ENCODE data around the gene ERGIC1. TPM values are rescaled to one million over a fixed set of nuclear protein-coding genes. Genes with fewer than 3 reads are reported as not detected.

Gene ERGIC1
- total RNA-seq, 1 experiment from 2014 or later: 28.7 TPM

- DNase-seq (ENCODE audit: low spot score): no peak
- in situ Hi-C loops (cut with HindIII; ENCODE audit: low sequenced_read_pairs): no loop called here
These were observed 115.4 kb downstream of the ERGIC1 start for GRCh38 chr5:172949426-172949825.

GRCh38 chr5:172950176-172950965, 116.3 kb downstream of the ERGIC1 start:
- no peak for DNase-seq (ENCODE audit: low spot score)
- in situ Hi-C loops (cut with HindIII; ENCODE audit: low sequenced_read_pairs): no loop called here

- in situ Hi-C loops (cut with HindIII; ENCODE audit: low sequenced_read_pairs): no loop called here
- DNase-seq (ENCODE audit: low spot score): no peak
These were observed 117.5 kb downstream of the ERGIC1 start for GRCh38 chr5:172951371-172952033.

- no peak for DNase-seq (ENCODE audit: low spot score)
- in situ Hi-C loops (cut with HindIII; ENCODE audit: low sequenced_read_pairs): no loop called here
These were observed 118.0 kb downstream of the ERGIC1 start for GRCh38 chr5:172952034-172952511.

GRCh38 chr5:172953776-172954675, 120.0 kb downstream of the ERGIC1 start:
- in situ Hi-C loops (cut with HindIII; ENCODE audit: low sequenced_read_pairs): no loop called here
- no peak for DNase-seq (ENCODE audit: low spot score)

GRCh38 chr5:172954751-172955159, 120.7 kb downstream of the ERGIC1 start:
- in situ Hi-C loops (cut with HindIII; ENCODE audit: low sequenced_read_pairs): no loop called here
- DNase-seq (ENCODE audit: low spot score): no peak

GRCh38 chr5:172956228-172956627, 122.2 kb downstream of the ERGIC1 start:
- in situ Hi-C loops (cut with HindIII; ENCODE audit: low sequenced_read_pairs): no loop called here
- DNase-seq (ENCODE audit: low spot score): no peak

GRCh38 chr5:172956936-172957335, 122.9 kb downstream of the ERGIC1 start:
- in situ Hi-C loops (cut with HindIII; ENCODE audit: low sequenced_read_pairs): no loop called here
- DNase-seq (ENCODE audit: low spot score): no peak

- no peak for DNase-seq (ENCODE audit: low spot score)
- in situ Hi-C loops (cut with HindIII; ENCODE audit: low sequenced_read_pairs): no loop called here
These were observed 123.4 kb downstream of the ERGIC1 start for GRCh38 chr5:172957458-172957857.

- in situ Hi-C loops (cut with HindIII; ENCODE audit: low sequenced_read_pairs): no loop called here
- peak; percentile 57 for DNase-seq (ENCODE audit: low spot score)
These were observed 124.4 kb downstream of the ERGIC1 start for GRCh38 chr5:172958331-172959046.

- in situ Hi-C loops (cut with HindIII; ENCODE audit: low sequenced_read_pairs): no loop called here
These were observed 126.1 kb downstream of the ERGIC1 start for GRCh38 chr5:172959824-172960799.

GRCh38 chr5:172969921-172970320, 135.9 kb downstream of the ERGIC1 start:
- in situ Hi-C loops (cut with HindIII; ENCODE audit: low sequenced_read_pairs): no loop called here
- DNase-seq (ENCODE audit: low spot score): no peak

More at GRCh38 chr5:172959824-172960799, 126.1 kb downstream of the ERGIC1 start:
- no peak for DNase-seq (ENCODE audit: low spot score)

GRCh38 chr5:172971482-172971881, 137.4 kb downstream of the ERGIC1 start:
- DNase-seq (ENCODE audit: low spot score): no peak
- in situ Hi-C loops (cut with HindIII; ENCODE audit: low sequenced_read_pairs): no loop called here

- in situ Hi-C loops (cut with HindIII; ENCODE audit: low sequenced_read_pairs): no loop called here
These were observed 138.5 kb downstream of the ERGIC1 start for GRCh38 chr5:172972552-172972951.

GRCh38 chr5:172973127-172973916, 139.3 kb downstream of the ERGIC1 start:
- in situ Hi-C loops (cut with HindIII; ENCODE audit: low sequenced_read_pairs): no loop called here
- DNase-seq (ENCODE audit: low spot score): no peak

More at GRCh38 chr5:172972552-172972951, 138.5 kb downstream of the ERGIC1 start:
- DNase-seq (ENCODE audit: low spot score): no peak

- in situ Hi-C loops (cut with HindIII; ENCODE audit: low sequenced_read_pairs): no loop called here
- DNase-seq (ENCODE audit: low spot score): no peak
These were observed 139.9 kb downstream of the ERGIC1 start for GRCh38 chr5:172973931-172974330.

- in situ Hi-C loops (cut with HindIII; ENCODE audit: low sequenced_read_pairs): no loop called here
- DNase-seq (ENCODE audit: low spot score): no peak
These were observed 141.2 kb downstream of the ERGIC1 start for GRCh38 chr5:172975289-172975688.

Measured in G401 (cell line).